ENCODE data around the gene OSTM1.

DNA sequence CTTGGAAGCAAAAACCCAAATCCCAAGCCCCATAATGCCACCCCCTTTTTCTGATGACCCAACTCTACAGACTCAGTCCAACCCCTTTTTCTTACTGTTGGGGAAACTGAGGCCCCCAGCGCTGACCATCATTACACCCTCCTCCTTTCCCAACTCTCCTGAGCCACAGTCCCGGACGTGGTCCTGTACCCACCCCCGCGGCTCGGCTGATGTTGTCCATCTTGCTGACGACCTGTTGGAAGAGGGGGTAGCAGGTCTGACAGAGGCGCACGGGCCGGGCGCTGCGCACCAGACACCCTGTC, 533 bp downstream of the OSTM1 start:
- TF ChIP-seq, protein P1, sequence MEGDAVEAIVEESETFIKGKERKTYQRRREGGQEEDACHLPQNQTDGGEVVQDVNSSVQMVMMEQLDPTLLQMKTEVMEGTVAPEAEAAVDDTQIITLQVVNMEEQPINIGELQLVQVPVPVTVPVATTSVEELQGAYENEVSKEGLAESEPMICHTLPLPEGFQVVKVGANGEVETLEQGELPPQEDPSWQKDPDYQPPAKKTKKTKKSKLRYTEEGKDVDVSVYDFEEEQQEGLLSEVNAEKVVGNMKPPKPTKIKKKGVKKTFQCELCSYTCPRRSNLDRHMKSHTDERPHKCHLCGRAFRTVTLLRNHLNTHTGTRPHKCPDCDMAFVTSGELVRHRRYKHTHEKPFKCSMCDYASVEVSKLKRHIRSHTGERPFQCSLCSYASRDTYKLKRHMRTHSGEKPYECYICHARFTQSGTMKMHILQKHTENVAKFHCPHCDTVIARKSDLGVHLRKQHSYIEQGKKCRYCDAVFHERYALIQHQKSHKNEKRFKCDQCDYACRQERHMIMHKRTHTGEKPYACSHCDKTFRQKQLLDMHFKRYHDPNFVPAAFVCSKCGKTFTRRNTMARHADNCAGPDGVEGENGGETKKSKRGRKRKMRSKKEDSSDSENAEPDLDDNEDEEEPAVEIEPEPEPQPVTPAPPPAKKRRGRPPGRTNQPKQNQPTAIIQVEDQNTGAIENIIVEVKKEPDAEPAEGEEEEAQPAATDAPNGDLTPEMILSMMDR (IDR thresholded peaks at IDR 0.05), result no peak
- TF ChIP-seq POLR2AphosphoS5 (IDR thresholded peaks at IDR 0.05; ENCODE audit: insufficient read depth in 1 of 2, low read depth in 1 of 2), result no peak
- no peak for TF ChIP-seq POLR2A (IDR thresholded peaks at IDR 0.05)
